ENCODE data around the gene SPANXC. TPM values are rescaled to one million over a fixed set of nuclear protein-coding genes. Genes with fewer than 3 reads are reported as not detected.
"Not testable (repeated sequence)": the region's sequence is repeated elsewhere in the genome, so short reads cannot be mapped to it uniquely, and the experiment has no call there.

The SPANXC gene, protein sequence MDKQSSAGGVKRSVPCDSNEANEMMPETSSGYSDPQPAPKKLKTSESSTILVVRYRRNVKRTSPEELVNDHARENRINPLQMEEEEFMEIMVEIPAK
- not detected for total RNA-seq

DNA sequence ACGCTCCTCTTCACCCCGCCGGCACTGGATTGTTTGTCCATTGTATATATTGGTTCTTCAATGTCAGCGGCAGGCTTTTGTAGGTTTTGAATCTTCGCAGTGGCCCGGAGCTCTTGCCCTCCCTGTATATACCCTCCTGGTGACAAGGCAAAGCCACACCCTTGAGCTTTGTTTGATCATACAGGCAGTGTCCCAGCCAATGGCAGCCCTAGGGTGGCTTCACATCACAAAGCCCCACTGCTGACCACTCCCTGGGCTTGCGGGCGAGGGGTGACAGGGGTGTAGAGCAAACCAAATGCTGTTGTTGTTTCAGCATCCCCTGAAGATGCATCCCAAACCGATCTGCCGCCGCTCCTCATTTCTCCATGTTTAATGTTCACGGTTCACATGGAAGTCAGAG is at the start of gene SPANXC:
SPANXC (minus strand) TSS at position 101 of the 400 bp plus-strand sequence; CDS start at position 41, 60 bp downstream.
- DNase-seq; POLR2A ChIA-PET; H3K27me3 Mint-ChIP-seq; H3K36me3 Mint-ChIP-seq (ENCODE audit: low read depth); CTCF ChIA-PET; H3K9me3 Mint-ChIP-seq; H3K27ac Mint-ChIP-seq; H3K4me3 Mint-ChIP-seq; H3K4me1 Mint-ChIP-seq: not testable (repeated sequence)

DNA sequence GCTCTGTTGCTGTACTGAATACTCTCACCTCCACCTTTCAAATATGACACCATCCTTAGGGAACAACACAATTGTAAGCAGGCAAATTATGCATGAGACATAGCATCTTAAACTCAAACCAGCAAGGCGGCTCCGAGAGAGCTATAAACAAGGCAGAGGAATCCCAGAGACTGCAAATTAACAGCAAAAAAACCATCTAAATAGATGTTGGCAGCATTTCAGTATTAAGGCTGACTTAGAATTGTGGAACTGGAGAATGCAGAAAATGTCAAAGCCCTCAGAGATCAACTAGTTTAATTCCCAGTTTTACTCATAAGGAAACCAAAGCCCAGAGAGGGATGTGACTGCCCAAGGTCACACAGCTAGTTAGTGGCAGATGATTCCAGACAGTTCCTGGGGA is 37.2 kb upstream of the SPANXC start:
- no peaks in the 10 kb centered on the region for H3K9me3 Mint-ChIP-seq
- no peaks in the 10 kb centered on the region for H3K27me3 Mint-ChIP-seq
- H3K4me1 Mint-ChIP-seq: no peaks in the 10 kb centered on the region
- no peaks in the 10 kb centered on the region for H3K36me3 Mint-ChIP-seq (ENCODE audit: low read depth)
- DNase-seq: no peak
- ChIA-PET CTCF (interaction anchor here (3.1 kb wide), 1 partner anchor 514 kb away, joined by 16 read pairs; no protein-coding TSS in a partner anchor), POLR2A (no interaction called here)
- no peak overlapping the region for H3K4me3 Mint-ChIP-seq
- no peak overlapping the region for H3K27ac Mint-ChIP-seq

DNA sequence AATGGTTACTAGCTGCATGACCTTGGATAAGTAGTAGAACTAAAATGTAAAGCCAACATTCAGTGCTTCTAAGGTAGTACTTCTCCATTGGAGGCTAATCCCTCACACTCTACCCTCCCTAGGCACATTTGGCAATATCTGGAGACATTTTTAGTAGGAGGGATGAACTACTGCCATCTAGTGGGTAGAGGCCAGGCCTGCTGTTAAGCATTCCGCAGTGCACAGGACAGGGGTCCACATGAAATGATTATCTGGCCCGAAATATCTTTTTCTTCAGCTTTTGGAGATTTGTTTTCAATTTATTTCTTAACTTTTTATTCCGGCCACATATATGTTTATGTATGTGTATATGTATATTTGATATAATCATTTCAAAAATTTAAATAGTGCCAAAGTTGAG is 36.0 kb upstream of the SPANXC start:
- H3K4me3 Mint-ChIP-seq: no peak overlapping the region
- H3K36me3 Mint-ChIP-seq (ENCODE audit: low read depth): no peaks in the 10 kb centered on the region
- peak; percentile 16 for DNase-seq
- ChIA-PET CTCF (interaction anchor here (1.1 to 3.1 kb wide), 3 partner anchors 359 to 513 kb away, joined by 3 to 16 read pairs (median 11); no protein-coding TSS in a partner anchor), POLR2A (no interaction called here)
- no peaks in the 10 kb centered on the region for H3K27me3 Mint-ChIP-seq
- H3K27ac Mint-ChIP-seq: no peak overlapping the region
- H3K9me3 Mint-ChIP-seq: no peaks in the 10 kb centered on the region
- H3K4me1 Mint-ChIP-seq: no peaks in the 10 kb centered on the region

DNA sequence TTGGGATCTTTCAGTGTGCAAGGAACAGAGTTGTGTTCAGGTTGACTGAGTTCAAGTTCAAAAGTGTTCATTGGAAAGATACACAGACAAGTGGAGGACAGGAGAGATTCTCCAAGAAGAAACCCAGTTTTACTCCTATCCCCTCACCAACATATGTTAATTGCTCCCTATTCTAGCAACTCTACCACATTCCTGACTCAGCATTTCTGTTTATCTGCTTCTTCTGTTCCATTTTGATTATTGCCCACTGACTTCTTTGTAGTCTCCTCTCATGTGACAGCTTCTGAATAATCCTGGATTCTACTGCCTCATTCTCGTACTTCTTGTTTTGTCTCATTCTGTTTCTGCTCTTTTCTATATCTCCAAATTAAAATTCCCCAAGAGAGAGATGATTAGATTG is 15.8 kb upstream of the SPANXC start:
- ChIA-PET CTCF (no interaction called here), POLR2A (no interaction called here)
- no peak for DNase-seq
- no peaks in the 10 kb centered on the region for H3K27me3 Mint-ChIP-seq
- no peaks in the 10 kb centered on the region for H3K4me1 Mint-ChIP-seq
- H3K4me3 Mint-ChIP-seq: no peak overlapping the region
- no peak overlapping the region for H3K27ac Mint-ChIP-seq
- H3K36me3 Mint-ChIP-seq (ENCODE audit: low read depth): no peaks in the 10 kb centered on the region
- no peaks in the 10 kb centered on the region for H3K9me3 Mint-ChIP-seq

DNA sequence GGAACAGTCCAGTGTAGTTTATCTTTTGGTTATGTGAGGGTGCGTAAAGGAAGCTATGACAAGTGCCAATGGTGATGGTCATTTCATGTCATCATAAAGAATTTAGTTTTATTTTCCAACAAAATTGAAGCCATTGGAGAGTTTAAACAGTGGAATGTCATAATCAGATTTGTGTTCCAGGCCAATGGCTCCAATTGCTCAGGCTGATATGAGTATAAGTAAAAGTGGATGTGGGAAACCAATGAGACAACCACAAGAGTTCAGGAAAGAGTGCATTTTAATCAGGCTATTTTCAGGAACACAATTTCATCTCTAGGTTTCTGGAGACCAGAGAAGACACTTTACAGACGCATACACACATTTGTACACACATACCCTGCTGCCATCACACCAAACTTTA is 20.7 kb downstream of the SPANXC start:
- ChIA-PET CTCF (no interaction called here), POLR2A (no interaction called here)
- H3K4me3 Mint-ChIP-seq: no peak overlapping the region
- no peaks in the 10 kb centered on the region for H3K27me3 Mint-ChIP-seq
- H3K9me3 Mint-ChIP-seq: no peaks in the 10 kb centered on the region
- no peak for DNase-seq
- no peak overlapping the region for H3K27ac Mint-ChIP-seq
- H3K4me1 Mint-ChIP-seq: no peaks in the 10 kb centered on the region
- no peaks in the 10 kb centered on the region for H3K36me3 Mint-ChIP-seq (ENCODE audit: low read depth)

DNA sequence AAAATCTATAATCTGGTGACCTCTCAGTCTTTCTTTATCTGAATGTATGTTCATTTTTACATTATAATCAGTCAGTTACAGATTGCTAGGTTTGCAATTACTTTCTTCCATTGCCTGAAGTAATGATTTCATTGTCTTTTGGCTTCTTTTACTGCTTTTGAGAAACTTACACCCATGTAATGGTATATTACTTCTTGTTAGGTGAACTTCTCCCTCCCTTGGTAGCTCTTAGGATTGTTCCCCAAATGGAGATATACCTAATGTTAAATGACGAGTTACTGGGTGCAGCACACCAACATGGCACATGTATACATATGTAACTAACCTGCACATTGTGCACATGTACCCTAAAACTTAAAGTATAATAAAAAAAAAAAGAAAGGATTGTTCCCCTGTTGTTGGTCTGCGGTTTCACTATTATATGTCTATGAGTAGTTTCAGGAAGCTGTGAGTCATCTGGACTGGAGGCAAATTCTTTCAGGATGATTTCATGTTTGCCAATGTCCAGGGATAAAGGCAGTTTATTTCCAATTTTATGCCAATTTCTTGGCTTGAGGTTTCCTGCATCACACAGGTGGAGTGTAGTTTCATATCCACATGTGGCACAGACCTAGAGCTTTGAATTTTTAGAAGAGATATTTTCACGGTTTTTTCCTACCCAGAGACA is 21.8 kb downstream of the SPANXC start:
- Mint-ChIP-seq H3K9me3 (no peaks in the 10 kb centered on the region), H3K36me3 (ENCODE audit: low read depth) (no peaks in the 10 kb centered on the region), H3K27ac (no peak overlapping the region), H3K27me3 (no peaks in the 10 kb centered on the region), H3K4me1 (no peaks in the 10 kb centered on the region), H3K4me3 (no peak overlapping the region)
- POLR2A ChIA-PET: no interaction called here
- DNase-seq: no peak
- CTCF ChIA-PET: no interaction called here

DNA sequence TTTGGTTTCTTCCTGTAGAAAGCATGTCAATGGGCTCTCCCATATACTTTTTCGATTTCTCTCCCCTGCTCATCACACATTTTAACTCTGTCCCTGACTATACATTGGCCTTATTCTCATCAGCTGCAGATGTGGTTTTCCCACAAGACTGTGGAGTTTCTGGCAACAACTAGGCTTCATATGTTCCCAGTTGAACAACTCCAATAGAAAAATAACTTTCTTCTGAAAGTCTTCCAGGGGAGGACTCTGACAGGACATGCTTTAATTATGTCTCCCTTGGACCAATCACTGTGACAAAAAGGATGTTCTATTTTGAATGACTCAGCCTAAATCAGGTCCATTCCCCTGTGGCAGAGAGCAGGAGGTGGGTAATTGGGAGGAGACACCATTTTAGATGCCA is 28.1 kb downstream of the SPANXC start:
- no peaks in the 10 kb centered on the region for H3K27me3 Mint-ChIP-seq

DNA sequence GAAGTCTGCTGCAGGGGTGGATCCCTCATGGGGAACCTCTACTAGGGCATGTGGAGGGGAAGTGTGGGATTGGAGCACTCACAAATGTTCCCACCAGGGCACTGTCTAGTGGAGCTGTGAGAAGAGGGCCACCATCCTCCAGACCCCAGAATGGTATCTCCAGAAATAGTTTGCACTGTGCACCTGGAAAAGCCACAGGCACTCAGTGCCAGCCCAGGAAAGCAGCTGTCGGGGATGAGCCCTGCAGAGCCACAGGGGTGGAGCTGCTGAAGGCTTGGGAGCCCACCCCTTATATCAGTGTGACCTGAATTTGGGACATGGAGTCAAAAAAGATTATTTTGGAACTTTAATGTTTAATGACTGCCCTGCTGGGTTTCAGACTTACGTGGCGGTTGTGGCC is 40.4 kb downstream of the SPANXC start:
- Mint-ChIP-seq H3K27me3 (no peaks in the 10 kb centered on the region), H3K4me3 (no peak overlapping the region), H3K27ac (no peak overlapping the region), H3K9me3 (no peaks in the 10 kb centered on the region), H3K4me1 (no peaks in the 10 kb centered on the region), H3K36me3 (ENCODE audit: low read depth) (no peaks in the 10 kb centered on the region)
- no peak for DNase-seq
- ChIA-PET CTCF (no interaction called here), POLR2A (no interaction called here)

More for the DNA sequence above, 28.1 kb downstream of the SPANXC start:
- H3K4me1 Mint-ChIP-seq: no peaks in the 10 kb centered on the region
- no peaks in the 10 kb centered on the region for H3K9me3 Mint-ChIP-seq
- no peak overlapping the region for H3K27ac Mint-ChIP-seq
- ChIA-PET POLR2A (no interaction called here), CTCF (no interaction called here)
- no peak for DNase-seq
- H3K36me3 Mint-ChIP-seq (ENCODE audit: low read depth): no peaks in the 10 kb centered on the region
- no peak overlapping the region for H3K4me3 Mint-ChIP-seq

Other genes with a start within 250 kb of the SPANXC start
- gene SPANXB1, start 239.9 kb downstream of the SPANXC start, total RNA-seq: not detected
- gene LDOC1, start 65.4 kb downstream of the SPANXC start, total RNA-seq: 10 to 100 TPM; 20.5 to 20.8 TPM

Measured in activated CD4-positive, alpha-beta memory T cell treated with anti-CD3 and anti-CD28 coated beads, Interleukin-2, amount 10 ng/mL, durations not matched to agents 7 days and 5 days (primary cell).